K562 (cell line): ENCODE results near the gene TRPC4AP. TPM values are rescaled to one million over a fixed set of nuclear protein-coding genes. Genes with fewer than 3 reads are reported as not detected.

Source experiments
- ATAC-seq: fragments of 200-7000 bp; cut with Tn5 transposase; 3 replicates; pipeline ENCODE4 v1.9.1; 2020; ENCODE audit warnings: moderate library complexity
- BruUV-seq: library from RNA; stranded (reverse); fragments of 400-500 nt; replicated peaks from 2 replicates; lab custom pipeline; 2021; lab: Mats Ljungman, UMichigan
- CTCF ChIA-PET: fragments of 300-600 bp; formaldehyde crosslinking; extraction: SDS; loops from one replicate; lab custom pipeline; 2021; ENCODE audit warnings: low intra/inter-chr PET ratio; lab: Yijun Ruan, JAX
- POLR2A ChIA-PET: fragments of 300-600, 350-650 bp; sonication (Branson Sonifier 250); formaldehyde crosslinking; extraction: SDS; loops from one replicate; lab custom pipeline; 2021; ENCODE audit warnings: antibody characterized with exemption, inconsistent platforms; lab: Yijun Ruan, JAX
- DNase-seq, 4 experiments: peaks; one replicate each; pipeline versions ENCODE4 v3.0.0 to v3.0.0-alpha.2; 2011 to 2018; ENCODE audit warnings: low spot score in 3 of 4, mixed read lengths in 3 of 4; ENCODE audit errors: extremely low read depth in 1 of 4
- FAIRE-seq: peaks from 2 replicates; lab custom pipeline; 2011; peaks lifted over from hg19 to GRCh38; lab: Jason Lieb, UNC
- H2AFZ ChIP-seq: 2 replicates; pipeline ENCODE4 v1.6.0; 2011; ENCODE audit warnings: low read depth, low read length, control low read depth, inconsistent platforms
- H3K27ac ChIP-seq: fragments of 200-600 bp; 3 replicates; pipeline ENCODE4 v1.8.0; 2011; ENCODE audit warnings: low read depth, mild to moderate bottlenecking, control low read depth, inconsistent platforms, low read length, moderate library complexity, mixed read lengths; ENCODE audit errors: extremely low read depth
- H3K27me3 ChIP-seq, 2 experiments: fragments of 300-600 bp in 1 of 2; 2 replicates in 1 of 2; 3 replicates in 1 of 2; pipeline versions ENCODE4 v1.6.0 to v1.8.0; 2011; ENCODE audit warnings: inconsistent platforms in 2 of 2, low read length in 2 of 2, mild to moderate bottlenecking in 1 of 2, mixed read lengths in 1 of 2, moderate library complexity in 1 of 2; ENCODE audit not compliant: control insufficient read depth in 2 of 2, insufficient read depth in 2 of 2
- H3K36me3 ChIP-seq: fragments of 300-600 bp; 3 replicates; pipeline ENCODE4 v1.8.0; 2011; ENCODE audit warnings: mild to moderate bottlenecking, low read length, inconsistent platforms; ENCODE audit not compliant: control insufficient read depth, insufficient read depth
- H3K4me1 ChIP-seq, 2 experiments: fragments of 200-600 bp in 1 of 2; replicated peaks in 1 of 2; 2 replicates in 1 of 2; 3 replicates in 1 of 2; pipeline versions ENCODE4 v1.5.1 to v1.8.0; 2011; ENCODE audit warnings: inconsistent platforms in 2 of 2, low read length in 2 of 2, mild to moderate bottlenecking in 1 of 2, mixed read lengths in 1 of 2, moderate library complexity in 1 of 2; ENCODE audit not compliant: control insufficient read depth in 2 of 2, insufficient read depth in 2 of 2
- H3K4me2 ChIP-seq: 2 replicates; pipeline ENCODE4 v1.6.1; 2011; ENCODE audit warnings: low read length, control low read depth, inconsistent platforms, mixed read lengths; ENCODE audit not compliant: insufficient read depth
- H3K4me3 ChIP-seq: fragments of 200-600 bp; sonication (generic), shearing (Covaris generic); 2 replicates; pipeline ENCODE4 v1.5.1; 2016; ENCODE audit warnings: control low read depth, inconsistent platforms
- H3K79me2 ChIP-seq: fragments of 200-600 bp; 3 replicates; pipeline ENCODE4 v1.8.0; 2011; ENCODE audit warnings: low read length, inconsistent platforms; ENCODE audit not compliant: control insufficient read depth, insufficient read depth
- H3K9ac ChIP-seq, 2 experiments: 2 replicates each; pipeline versions ENCODE4 v1.6.0 to v1.6.1; 2011; ENCODE audit warnings: low read depth in 2 of 2, low read length in 2 of 2, control low read depth in 1 of 2, inconsistent platforms in 1 of 2, mild to moderate bottlenecking in 1 of 2, mixed read lengths in 1 of 2; ENCODE audit not compliant: insufficient read depth in 1 of 2
- H3K9me1 ChIP-seq: one replicate; pipeline ENCODE4 v1.6.0; 2011; ENCODE audit warnings: inconsistent platforms, mild to moderate bottlenecking, low read length, moderate library complexity; ENCODE audit not compliant: control insufficient read depth, insufficient read depth
- H3K9me3 ChIP-seq: replicated peaks from 2 replicates; pipeline ENCODE4 v1.5.1; 2011; ENCODE audit warnings: low read depth, low read length, inconsistent platforms; ENCODE audit not compliant: control insufficient read depth, insufficient read depth
- H4K20me1 ChIP-seq: replicated peaks from 2 replicates; pipeline ENCODE4 v1.6.1; 2011; ENCODE audit warnings: low read length, inconsistent platforms, mixed read lengths; ENCODE audit not compliant: control insufficient read depth, insufficient read depth
- CEBPB ChIP-seq: fragments of 450-650 bp; IDR thresholded peaks from 2 replicates; pipeline ENCODE4 v1.6.1; 2016; ENCODE audit warnings: missing genetic modification characterization, missing compliant biosample characterization
- FOXJ3 ChIP-seq: sonication (generic); formaldehyde crosslinking; IDR thresholded peaks from 2 replicates; pipeline ENCODE4 v1.4.0; 2020; ENCODE audit warnings: mild to moderate bottlenecking, missing genetic modification reagents
- KLF16 ChIP-seq: IDR thresholded peaks from 2 replicates; pipeline ENCODE4 v1.6.1; 2016; ENCODE audit warnings: antibody characterized with exemption
- MAFG ChIP-seq: fragments of 450-650 bp; conservative IDR thresholded peaks from 2 replicates; pipeline ENCODE4 v1.6.1; 2016; ENCODE audit warnings: missing genetic modification characterization, missing compliant biosample characterization
- PRMT5 ChIP-seq: sonication (generic); formaldehyde crosslinking; IDR thresholded peaks from 2 replicates; pipeline ENCODE4 v1.5.0; 2020; ENCODE audit warnings: missing genetic modification reagents
- RBFOX2 ChIP-seq: fragments of 200-400 bp; formaldehyde crosslinking; IDR thresholded peaks from 2 replicates; pipeline ENCODE4 v1.6.1; 2017; ENCODE audit warnings: low read depth, mild to moderate bottlenecking, low read length, moderate library complexity
- ZNF3 ChIP-seq: fragments of 250-450 bp; sonication (Bioruptor Pico); IDR thresholded peaks from 2 replicates; pipeline ENCODE4 v1.5.0; 2021; ENCODE audit warnings: mild to moderate bottlenecking, moderate library complexity
- WGBS: fragments of 100-300 bp; shearing (Covaris generic); methylation state at CpG from one replicate; pipeline ENCODE4 v1.1.6; 2016; ENCODE audit warnings: low coverage, mixed read lengths; ENCODE audit not compliant: insufficient coverage; ENCODE audit errors: missing lambda C conversion rate; 5-methylcytosine and 5-hydroxymethylcytosine counted together
- in situ Hi-C: fragments of 300-500 bp; cut with MboI; formaldehyde crosslinking; loops from 4 replicates; pipeline ENCODE4 v1.15.0; 2018; ENCODE audit warnings: inconsistent platforms, mixed read lengths
- intact Hi-C: fragments of 100-400 bp; cut with micrococcal nuclease; formaldehyde crosslinking; loops from 2 replicates; pipeline ENCODE4 v1.14.2; 2022
- polyA plus RNA-seq, 8 experiments: library from polyadenylated mRNA; depleted of rRNA in 4 of 8; stranded (reverse) in 5 of 8; unstranded in 3 of 8; fragments of >200 nt; fragmentation: Nextera tagmentation in 2 of 8; fragmentation: Illumina TruSeq in 1 of 8; extraction: Ambion mirVana in 2 of 8; extraction: Trizol in 1 of 8; gene quantifications; 2 replicates each; pipeline versions ENCODE4 v1.2.1 to v1.2.3, GENCODE V29; 2011 to 2014; ENCODE audit warnings: inconsistent platforms in 1 of 8, missing spikeins in 1 of 8
- total RNA-seq, 7 experiments: library from RNA; depleted of rRNA in 6 of 7; stranded (reverse); fragments of >200 nt in 6 of 7; fragmentation: Illumina TruSeq in 2 of 7; extraction: Trizol in 2 of 7; gene quantifications; 2 replicates each; pipeline versions ENCODE4 v1.2.1 to v1.2.3, GENCODE V29; 2011 to 2021; ENCODE audit warnings: low replicate concordance in 1 of 7
- TF ChIP-seq, protein P1 (sequence below), 3 experiments: fragments of 200-800 bp in 1 of 3; sonication (Bioruptor generic) in 1 of 3; sonication (generic) in 1 of 3; formaldehyde crosslinking in 1 of 3; IDR thresholded peaks; 2 replicates each; pipeline versions ENCODE4 v1.6.1 to v1.8.0; 2016 to 2022; ENCODE audit warnings: mild to moderate bottlenecking in 2 of 3, missing compliant biosample characterization in 2 of 3, missing genetic modification characterization in 2 of 3, missing genetic modification reagents in 1 of 3
- TF ChIP-seq, protein P2 (sequence below): fragments of 250-450 bp; sonication (Bioruptor Pico); IDR thresholded peaks from 2 replicates; pipeline ENCODE4 v1.4.0; 2020; ENCODE audit warnings: mild to moderate bottlenecking, moderate library complexity, borderline replicate concordance
- TF ChIP-seq, protein P3 (sequence below): fragments of 450-650 bp; IDR thresholded peaks from 2 replicates; pipeline ENCODE4 v1.6.1; 2016; ENCODE audit warnings: low read depth

The TRPC4AP gene
- total and polyA plus RNA-seq, 9 of the 15 experiments (the other 6 are each of a cell fraction or from before 2014, with no cell fraction given) = 2.3 to 70.3 (median 33.3) TPM

DNA sequence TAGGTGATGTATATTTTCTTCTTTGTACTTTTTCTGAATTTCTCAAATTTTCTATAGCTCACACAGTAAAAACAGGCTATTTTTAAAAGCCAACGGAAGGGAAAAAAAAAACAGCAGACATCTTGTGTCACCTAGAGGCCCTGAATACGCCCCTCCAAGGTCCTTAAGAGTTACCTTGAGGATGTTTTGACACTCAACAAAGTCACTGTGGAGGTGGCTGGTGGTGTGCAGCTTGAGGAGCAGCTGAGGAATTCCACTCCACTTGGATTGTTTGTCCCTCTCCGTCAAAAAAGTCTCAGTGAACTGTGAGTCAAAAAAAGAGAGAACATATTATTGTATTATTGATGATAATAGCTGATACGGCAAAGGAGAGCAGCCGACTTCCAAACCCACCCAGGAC lies 14.7 kb downstream of the TRPC4AP start:
- intact Hi-C loops (no loop called here), in situ Hi-C loops (loop anchor here (10.0 kb wide), 1 partner anchor 1467 kb away; the partner anchor contains the start of gene MYL9)
- CTCF ChIA-PET = no interaction called here
- H3K27me3 ChIP-seq = no peaks in the 10 kb centered on the region
- ATAC-seq = no peak
- WGBS = 99% methylated on average over 5 of the region's 5 CpGs
- H3K4me1 ChIP-seq = no peaks in the 10 kb centered on the region; a peak in 1 of 5 replicates
- H3K9me1 ChIP-seq = no peaks in the 10 kb centered on the region
- POLR2A ChIA-PET = no interaction called here
- H3K9me3 ChIP-seq = peaks cover 5% of the 10 kb centered on the region; the same call in 1 of the 2 replicates
- no peak overlapping the region for H2AFZ ChIP-seq
- BruUV-seq = no TSS peak
- H3K79me2 ChIP-seq = peaks cover 58% of the 10 kb centered on the region
- TF ChIP-seq, protein P1, sequence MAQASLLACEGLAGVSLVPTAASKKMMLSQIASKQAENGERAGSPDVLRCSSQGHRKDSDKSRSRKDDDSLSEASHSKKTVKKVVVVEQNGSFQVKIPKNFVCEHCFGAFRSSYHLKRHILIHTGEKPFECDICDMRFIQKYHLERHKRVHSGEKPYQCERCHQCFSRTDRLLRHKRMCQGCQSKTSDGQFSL (CRISPR knock-in tag; IDR thresholded peaks at IDR 0.05) = no peak
- TF ChIP-seq, protein P1 (tag; IDR thresholded peaks at IDR 0.05) = no peak
- TF ChIP-seq FOXJ3 (CRISPR knock-in tag) = no peak
- TF ChIP-seq, protein P2, sequence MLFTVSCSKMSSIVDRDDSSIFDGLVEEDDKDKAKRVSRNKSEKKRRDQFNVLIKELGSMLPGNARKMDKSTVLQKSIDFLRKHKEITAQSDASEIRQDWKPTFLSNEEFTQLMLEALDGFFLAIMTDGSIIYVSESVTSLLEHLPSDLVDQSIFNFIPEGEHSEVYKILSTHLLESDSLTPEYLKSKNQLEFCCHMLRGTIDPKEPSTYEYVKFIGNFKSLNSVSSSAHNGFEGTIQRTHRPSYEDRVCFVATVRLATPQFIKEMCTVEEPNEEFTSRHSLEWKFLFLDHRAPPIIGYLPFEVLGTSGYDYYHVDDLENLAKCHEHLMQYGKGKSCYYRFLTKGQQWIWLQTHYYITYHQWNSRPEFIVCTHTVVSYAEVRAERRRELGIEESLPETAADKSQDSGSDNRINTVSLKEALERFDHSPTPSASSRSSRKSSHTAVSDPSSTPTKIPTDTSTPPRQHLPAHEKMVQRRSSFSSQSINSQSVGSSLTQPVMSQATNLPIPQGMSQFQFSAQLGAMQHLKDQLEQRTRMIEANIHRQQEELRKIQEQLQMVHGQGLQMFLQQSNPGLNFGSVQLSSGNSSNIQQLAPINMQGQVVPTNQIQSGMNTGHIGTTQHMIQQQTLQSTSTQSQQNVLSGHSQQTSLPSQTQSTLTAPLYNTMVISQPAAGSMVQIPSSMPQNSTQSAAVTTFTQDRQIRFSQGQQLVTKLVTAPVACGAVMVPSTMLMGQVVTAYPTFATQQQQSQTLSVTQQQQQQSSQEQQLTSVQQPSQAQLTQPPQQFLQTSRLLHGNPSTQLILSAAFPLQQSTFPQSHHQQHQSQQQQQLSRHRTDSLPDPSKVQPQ (CRISPR knock-in tag) = no peak
- TF ChIP-seq PRMT5 (CRISPR knock-in tag) = no peak
- TF ChIP-seq ZNF3 (CRISPR knock-in tag) = no peak
- TF ChIP-seq KLF16 = no peak
- no peak for TF ChIP-seq MAFG (tag)
- TF ChIP-seq CEBPB (tag) = no peak
- TF ChIP-seq RBFOX2 = no peak
- TF ChIP-seq, protein P3, sequence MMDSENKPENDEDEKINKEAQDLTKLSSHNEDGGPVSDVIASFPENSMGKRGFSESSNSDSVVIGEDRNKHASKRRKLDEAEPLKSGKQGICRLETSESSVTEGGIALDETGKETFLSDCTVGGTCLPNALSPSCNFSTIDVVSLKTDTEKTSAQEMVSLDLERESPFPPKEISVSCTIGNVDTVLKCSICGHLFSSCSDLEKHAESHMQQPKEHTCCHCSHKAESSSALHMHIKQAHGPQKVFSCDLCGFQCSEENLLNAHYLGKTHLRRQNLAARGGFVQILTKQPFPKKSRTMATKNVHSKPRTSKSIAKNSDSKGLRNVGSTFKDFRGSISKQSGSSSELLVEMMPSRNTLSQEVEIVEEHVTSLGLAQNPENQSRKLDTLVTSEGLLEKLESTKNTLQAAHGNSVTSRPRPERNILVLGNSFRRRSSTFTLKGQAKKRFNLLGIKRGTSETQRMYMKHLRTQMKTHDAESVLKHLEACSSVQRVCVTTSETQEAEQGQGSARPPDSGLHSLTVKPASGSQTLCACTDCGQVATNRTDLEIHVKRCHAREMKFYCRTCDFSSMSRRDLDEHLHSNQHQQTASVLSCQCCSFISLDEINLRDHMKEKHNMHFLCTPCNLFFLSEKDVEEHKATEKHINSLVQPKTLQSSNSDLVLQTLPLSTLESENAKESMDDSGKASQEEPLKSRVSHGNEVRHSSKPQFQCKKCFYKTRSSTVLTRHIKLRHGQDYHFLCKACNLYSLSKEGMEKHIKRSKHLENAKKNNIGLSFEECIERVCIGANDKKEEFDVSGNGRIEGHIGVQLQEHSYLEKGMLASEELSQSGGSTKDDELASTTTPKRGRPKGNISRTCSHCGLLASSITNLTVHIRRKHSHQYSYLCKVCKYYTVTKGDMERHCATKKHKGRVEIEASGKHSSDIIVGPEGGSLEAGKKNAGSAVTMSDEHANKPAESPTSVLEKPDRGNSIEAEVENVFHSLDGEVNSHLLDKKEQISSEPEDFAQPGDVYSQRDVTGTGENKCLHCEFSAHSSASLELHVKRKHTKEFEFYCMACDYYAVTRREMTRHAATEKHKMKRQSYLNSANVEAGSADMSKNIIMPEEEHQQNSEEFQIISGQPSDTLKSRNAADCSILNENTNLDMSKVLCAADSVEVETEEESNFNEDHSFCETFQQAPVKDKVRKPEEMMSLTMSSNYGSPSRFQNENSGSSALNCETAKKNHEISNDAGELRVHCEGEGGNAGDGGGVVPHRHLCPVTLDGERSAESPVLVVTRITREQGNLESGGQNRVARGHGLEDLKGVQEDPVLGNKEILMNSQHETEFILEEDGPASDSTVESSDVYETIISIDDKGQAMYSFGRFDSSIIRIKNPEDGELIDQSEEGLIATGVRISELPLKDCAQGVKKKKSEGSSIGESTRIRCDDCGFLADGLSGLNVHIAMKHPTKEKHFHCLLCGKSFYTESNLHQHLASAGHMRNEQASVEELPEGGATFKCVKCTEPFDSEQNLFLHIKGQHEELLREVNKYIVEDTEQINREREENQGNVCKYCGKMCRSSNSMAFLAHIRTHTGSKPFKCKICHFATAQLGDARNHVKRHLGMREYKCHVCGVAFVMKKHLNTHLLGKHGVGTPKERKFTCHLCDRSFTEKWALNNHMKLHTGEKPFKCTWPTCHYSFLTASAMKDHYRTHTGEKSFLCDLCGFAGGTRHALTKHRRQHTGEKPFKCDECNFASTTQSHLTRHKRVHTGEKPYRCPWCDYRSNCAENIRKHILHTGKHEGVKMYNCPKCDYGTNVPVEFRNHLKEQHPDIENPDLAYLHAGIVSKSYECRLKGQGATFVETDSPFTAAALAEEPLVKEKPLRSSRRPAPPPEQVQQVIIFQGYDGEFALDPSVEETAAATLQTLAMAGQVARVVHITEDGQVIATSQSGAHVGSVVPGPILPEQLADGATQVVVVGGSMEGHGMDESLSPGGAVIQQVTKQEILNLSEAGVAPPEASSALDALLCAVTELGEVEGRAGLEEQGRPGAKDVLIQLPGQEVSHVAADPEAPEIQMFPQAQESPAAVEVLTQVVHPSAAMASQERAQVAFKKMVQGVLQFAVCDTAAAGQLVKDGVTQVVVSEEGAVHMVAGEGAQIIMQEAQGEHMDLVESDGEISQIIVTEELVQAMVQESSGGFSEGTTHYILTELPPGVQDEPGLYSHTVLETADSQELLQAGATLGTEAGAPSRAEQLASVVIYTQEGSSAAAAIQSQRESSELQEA = no peak
- no peak overlapping the region for H3K4me3 ChIP-seq
- no peaks in the 10 kb centered on the region for H4K20me1 ChIP-seq
- H3K27ac ChIP-seq = no peak overlapping the region
- H3K4me2 ChIP-seq = no peak overlapping the region
- no peak for DNase-seq
- H3K9ac ChIP-seq = no peak overlapping the region
- H3K36me3 ChIP-seq = peaks cover 26% of the 10 kb centered on the region
- FAIRE-seq = no peak
